Ammon's horn (tissue), 1 donor: ENCODE results near the gene RITA1.
"Not testable (repeated sequence)": the region's sequence is repeated elsewhere in the genome, so short reads cannot be mapped to it uniquely, and the experiment has no call there.

Experiments used
- DNase-seq: peaks from one replicate; pipeline ENCODE4 v3.0.0-alpha.2; 2016; ENCODE audit warnings: low spot score

The RITA1 gene

DNA sequence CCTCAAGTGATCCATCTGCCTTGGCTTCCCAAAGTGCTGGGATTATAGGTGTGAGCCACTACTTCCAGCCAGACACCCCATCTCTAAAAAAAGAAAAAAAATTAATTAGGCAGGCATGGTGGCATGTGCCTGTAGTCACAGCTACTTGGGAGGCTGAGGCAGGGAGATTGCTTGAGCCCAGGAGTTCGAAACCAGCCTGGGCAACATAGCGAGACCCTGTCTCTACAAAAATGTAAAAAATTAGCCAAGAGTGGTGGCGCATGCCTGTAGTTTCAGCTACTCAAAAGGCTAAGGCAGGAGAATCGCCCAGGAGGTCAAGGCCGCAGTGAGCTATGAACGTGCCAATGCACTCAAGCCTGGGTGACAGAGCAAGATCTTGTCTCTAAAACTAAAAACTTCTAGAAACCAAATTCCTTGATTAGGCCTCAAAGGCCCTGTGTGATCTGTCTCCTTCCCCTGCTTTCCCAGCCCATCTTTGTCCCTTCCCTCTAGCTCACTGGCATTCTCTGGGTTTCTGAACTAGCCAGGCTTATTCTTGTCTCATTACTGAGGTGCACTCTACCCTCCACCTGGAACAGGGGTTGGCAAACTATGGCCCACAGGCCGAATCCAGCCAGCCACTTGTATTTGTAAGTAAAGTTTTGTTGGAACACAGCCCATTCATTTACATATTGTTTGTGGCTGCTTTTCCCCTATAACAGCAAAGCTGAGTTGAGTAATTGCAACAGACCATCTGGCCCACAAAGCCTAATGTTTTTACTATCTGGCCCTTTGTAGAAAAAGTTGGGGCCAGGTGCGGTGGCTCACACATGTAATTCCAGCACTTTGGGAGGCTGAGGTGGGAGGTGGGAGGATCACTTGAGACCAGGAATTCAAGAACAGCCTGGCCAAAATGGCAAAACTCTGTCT, 18.6 kb downstream of the RITA1 start:
- DNase-seq: no peak

DNA sequence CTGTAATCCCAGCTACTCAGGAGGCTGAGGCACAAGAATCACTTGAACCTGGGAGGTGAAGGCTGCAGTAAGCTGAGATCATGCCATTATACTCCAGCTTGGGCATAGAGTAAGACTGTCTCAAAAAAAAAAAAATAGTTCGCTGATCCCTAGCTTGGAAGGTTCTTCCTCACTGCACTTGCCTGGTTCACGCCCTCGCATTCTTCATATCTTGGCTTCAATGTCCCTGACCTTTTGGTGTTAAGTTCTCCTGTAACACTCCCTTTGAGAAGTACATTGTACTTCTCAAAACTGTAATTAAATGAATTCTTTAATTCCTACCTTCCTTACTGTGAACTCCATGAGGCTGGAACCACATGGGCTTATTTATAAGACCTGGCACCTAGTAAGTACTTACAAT, 19.3 kb downstream of the RITA1 start:
- DNase-seq: no peak

DNA sequence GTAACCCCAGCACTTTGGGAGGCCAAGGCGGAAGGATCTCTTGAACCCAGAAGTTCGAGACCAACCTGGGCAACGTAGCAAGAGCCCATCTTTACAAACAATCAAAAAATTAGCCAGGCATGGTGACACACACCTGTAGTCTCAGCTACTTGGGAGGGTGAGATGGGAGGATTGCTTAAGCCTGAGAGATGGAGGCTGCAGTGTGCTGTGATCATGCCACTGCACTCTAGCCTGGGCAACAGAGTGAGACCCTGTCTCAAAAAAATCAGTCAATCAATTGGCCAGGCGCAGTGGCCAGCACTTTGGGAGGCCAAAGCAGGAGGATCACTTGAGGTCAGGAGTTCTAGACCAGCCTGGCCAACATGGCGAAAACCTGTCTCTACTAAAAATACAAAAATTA, 21.3 kb downstream of the RITA1 start:
- DNase-seq: not testable (repeated sequence)

DNA sequence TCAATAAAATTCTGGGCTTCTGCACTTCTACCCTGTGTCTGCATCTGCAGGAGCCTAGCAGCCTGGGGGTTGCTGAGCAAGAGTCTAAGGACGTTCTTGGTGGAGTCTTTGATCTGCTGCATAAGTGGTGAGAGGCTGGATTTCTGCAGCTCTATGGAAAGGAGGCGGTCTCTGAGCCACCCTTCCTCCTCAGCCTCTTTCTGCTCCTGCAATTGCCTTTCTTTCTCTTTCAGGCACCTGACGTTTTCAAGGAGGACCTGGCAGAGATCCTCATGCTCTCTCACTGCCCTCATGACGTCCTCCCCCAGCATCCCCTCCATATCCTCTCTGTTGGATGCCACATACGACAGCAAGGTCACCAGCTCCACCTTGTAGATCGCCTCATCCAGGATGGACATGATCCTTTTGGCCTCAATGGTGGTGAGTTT, 22.1 kb downstream of the RITA1 start:
- no peak for DNase-seq

DNA sequence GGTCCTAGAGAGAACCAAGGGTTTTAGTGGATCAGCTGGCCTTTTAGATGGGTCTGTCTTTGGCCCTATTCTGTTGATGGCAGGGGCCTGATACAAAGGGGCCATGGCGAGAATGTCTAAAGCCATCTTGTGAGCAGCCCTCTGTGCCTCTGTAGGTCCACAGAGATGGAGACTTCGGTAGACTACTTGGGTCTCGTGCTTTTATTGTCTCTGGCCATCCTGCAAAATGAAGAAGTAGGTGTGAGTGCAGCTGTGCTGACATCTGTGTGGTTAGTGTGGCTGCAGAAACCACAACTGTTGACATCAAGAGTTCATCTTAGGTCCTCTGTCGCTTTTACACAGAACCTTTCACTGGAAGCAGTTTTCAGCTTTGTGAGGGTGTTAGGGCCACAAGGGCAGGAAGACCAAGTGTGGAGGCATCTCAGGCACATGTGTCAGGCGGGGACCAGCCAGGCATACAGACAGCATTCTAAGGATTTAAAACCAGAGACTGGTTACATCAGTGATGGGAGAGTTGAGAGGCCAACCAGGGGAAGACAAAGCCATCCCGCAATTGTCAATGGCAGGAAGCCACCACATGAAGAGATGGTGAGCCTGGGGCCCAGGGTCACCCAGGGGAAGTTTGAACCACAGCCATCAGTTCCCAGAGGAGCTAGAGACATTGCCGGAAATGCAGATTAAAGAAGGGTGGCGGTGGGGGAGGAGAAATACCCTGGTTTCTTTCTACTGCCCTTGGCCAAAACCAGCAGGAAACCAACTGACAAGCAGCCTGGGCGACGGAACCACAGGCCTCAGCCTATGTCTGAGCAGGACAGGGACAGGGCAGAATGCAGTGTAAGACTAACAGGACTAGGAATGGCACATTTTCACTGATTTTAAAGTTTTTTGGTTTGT, 22.8 kb downstream of the RITA1 start:
- DNase-seq: peak; percentile 66

DNA sequence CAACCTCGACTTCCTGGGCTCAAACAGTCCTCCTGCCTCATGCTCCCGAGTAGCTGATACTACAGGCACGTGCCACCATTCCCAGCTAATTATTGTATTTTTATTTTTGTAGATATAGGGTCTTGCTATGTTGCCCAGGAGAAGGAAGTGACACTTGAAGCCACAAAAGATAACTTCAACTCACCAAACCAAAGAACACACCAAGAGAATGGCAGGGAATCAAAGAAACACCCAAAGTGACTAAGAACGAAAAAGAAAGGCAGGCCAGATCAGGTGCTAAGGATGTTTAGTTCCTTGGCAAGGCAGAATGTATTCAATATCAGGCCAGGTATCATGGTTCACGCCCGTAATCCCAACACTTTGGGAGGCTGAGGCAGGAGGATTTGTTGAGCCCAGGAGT, 25.6 kb downstream of the RITA1 start:
- no peak for DNase-seq

DNA sequence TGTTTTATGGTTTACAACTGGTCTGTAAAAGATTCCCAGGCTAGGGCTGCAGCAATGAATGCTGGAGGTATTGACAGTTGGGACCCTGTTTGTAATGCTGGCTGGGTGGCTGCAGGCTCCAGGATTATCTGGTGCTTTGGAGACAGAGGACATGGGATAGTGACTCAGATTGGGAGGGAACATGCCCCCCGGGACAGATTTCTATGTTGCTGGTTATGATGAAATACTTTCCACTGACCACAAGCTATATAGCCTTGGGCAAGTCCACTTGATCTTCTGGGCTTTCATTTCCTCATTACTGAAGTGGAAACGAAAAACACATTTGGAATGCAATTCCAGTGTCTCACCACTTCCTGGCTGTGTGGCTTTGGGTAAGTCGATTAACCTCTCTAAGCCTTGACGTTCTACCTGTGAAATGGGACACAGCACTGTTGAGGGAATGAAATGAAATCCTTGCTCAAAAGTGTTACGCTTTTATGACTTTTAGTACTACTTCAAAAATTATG, 29.4 kb downstream of the RITA1 start:
- DNase-seq: no peak

DNA sequence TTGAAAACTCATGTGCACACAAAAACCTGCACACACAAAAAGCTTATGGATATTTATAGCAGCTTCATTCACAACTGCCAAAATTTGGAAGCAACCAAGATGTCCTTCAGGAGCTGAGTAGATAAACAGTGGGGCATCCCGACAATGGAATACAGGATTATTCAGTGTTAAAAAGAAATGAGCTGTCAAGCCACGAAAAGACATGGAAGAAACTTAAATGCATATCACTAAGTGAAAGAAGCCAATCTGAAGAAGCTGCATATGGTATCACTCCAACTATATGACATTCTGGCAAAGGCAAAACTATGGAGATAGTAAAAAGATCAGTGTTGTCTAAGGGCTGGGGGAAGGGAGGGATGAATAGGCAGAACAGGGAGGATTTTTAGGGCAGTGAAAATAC, 30.5 kb downstream of the RITA1 start:
- DNase-seq: no peak

DNA sequence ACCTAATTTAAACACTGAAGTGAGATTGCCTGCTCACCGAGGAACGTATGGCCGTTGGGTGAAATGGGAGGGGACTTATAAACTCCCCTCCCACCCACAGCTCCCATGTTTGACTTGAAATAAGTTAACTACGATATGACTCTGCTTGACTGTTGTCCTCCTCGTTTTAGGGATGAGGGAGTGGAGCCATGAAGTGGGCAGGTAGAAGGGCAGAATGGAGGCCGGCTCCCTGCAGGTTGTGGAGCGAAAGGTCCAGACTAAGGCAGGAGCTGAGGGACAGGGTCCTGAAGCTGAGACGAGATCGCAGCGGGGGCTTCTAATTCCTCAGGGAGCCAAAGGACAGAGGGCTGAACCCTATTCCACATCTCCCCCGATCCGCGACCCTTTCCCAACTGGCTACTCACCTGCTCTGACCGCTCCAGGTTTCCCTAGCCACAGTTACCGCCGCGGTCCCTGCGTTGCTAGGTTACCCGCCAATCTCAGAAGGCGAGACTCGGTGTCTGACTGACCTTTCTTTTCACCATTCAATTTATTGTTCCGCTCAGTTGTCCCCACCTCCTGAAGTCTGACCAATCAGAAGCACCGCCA, 35.2 kb downstream of the RITA1 start:
- DNase-seq: no peak

DNA sequence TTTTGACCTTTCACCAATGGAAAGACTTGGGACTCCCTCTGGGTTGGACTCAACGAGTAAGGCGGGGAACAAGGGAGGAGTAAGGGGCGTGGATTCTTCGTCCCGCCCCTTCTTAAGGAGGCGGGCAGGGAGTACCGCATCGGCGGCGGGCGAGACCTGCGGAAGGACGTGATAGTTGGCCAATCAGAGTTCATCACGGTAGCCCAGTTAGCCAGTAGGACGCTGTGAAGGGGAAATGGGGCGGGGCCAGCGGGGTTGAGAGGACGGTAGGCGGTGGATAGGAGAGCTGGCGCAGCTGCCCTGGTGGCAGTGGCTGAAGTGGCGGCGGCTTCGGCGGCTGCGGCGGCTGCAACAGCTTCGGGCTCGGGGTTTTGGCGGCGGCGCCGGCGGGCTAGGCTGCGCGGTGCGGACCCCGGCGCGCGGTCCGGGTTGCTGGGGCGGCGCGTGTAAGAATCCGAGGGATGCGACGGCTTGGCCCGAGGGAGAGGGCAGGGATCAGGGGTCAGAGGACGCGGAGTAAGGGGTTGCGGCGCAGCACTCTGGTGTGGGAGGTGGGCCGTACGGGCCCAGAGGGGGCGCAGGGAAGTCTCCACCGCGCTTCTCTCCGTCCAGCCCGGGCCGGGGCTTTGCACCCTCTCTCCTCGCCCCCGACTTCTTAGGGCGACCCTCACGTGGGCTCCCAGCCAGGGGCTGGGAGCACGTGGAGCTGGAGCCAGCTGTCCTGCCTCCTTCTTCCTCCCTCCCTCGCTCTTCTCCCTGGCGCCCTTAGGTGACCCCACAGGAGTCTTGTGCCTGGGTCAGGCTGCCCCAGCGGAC, 35.9 kb downstream of the RITA1 start, which contains the start of gene TPCN1:
Gene TPCN1, plus strand, starts transcription at position 284 of the 816 bp plus-strand sequence. CDS start 5,389 bp downstream, outside the sequence.
- DNase-seq: peak; percentile 100

DNA sequence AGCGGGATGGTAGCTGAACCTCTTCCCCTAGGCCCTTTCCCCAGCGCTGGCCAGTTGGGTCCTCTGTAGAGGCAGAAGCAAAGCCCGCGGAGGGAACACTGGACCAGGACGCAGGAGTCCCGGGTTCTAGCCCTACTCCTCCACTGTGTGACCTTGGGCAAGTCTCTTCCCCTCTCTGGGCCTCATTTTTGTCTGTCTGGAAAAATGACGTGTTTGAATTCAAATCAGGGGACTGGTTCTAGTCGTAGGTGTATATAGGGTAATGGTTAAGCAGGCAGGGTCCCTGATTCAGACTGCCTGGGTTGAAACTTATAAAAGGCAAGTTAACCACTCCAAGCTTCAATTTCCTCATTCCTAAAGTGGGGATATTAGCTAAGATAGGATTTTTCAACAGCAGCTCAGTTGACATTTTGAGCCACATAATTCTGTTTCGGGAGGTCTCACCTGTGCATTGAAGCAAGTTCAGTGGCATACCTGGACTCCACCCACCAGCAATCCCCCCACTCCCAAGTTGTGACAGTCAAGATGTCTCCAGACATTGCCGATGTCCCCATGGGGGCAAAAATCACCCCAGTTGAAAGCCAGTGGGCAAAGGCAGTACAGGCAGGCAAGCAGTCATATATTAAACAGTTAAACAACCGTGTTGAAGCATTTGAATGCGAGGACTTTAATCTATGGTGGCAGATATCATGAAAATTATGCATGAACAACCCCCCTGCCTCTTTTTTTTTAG, 36.6 kb downstream of the RITA1 start:
- DNase-seq: no peak

DNA sequence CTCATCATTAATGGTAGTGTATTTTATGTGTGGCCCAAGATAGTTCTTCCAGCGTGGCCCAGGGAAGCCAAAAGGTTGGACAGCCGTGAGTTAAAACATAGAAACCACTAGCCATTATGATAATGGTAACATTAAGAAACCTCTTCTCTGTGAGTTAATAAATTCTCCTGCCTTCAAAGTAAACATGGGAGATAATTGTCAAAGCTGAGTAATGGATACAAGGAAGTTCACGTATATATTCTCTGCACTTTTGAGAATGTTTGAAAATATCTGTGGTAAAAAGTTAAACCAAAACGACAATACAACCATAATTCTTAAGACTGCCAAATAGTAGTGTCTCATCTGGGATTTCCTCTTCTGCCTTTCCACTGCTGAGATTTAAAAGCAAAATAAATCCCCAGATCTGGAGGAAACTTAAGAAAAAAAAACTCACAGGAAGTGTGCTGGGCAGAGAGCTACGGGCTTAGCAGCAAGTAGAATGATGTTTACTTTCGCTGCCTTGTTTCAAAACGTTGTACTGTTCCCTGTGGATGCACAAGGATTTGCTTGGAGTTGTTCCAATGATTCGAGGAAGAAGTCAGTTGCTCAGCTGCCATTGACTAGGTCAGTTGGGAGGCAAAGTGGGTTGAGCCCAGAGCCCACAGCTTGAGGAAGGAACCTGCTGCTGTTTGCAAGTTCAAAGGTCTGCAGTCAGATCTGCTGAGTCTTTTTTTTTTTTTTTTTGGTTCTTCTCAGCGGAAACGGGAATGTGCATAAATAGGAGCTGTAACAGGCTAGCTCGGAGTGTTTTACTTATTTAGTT, 37.4 kb downstream of the RITA1 start:
- peak; percentile 85 for DNase-seq

DNA sequence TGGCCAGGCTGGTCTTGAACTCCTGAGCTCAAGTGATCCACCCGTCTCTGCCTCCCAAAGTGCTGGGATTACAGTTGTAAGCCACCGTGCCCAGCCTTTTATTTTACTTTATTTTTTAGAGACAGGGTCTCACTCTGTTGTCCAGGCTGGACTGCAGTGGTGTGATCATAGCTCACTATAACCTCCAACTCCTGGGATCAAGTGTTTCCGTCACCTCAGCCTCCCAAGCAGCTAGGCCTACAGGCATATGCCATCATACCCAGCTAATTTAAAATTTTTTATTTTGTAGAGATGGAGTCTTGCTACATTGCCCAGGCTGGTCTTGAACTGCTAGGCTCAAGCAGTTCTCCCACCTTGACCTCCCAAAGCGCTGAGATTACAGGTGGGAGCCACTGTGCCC, 39.4 kb downstream of the RITA1 start:
- no peak for DNase-seq

DNA sequence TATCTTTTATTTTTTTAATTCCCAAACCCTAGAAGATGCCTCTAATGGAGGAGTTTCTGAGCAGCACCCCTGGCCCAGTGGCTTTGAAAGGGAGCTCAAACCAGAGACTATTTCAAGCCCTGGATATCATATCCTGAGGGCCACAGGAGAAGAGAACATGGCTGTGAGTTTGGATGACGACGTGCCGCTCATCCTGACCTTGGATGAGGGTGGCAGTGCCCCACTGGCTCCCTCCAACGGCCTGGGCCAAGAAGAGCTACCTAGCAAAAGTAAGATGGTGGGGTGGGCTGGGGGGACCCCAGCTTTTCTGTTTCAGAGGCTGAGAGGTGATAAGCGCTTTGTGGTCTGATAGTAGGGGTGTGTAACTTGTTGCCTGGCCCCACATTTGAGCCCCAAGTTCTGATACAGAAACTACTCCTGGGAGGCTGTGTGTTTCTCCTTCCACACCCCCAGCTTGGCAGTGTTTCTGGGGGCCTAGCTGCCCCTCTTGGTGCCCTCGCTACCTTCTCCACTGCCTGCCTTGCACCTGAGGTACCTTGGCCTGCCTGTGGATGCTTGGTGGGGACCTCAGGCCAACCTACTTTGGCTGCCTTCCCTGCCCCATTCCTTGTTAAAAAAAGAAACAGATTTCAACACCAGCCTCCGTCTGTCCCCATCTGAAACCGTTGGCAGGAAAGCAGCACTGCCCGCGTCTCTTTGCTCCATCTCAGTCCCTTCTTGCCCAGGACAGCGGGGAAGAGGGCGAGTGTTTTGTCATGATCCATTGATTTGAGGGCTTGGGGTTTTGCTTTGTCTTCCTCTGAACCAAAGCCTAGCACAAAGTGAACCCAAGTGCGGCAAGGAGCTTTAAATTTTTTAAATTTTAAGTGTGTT, 41.4 kb downstream of the RITA1 start:
- peak; percentile 61 for DNase-seq

DNA sequence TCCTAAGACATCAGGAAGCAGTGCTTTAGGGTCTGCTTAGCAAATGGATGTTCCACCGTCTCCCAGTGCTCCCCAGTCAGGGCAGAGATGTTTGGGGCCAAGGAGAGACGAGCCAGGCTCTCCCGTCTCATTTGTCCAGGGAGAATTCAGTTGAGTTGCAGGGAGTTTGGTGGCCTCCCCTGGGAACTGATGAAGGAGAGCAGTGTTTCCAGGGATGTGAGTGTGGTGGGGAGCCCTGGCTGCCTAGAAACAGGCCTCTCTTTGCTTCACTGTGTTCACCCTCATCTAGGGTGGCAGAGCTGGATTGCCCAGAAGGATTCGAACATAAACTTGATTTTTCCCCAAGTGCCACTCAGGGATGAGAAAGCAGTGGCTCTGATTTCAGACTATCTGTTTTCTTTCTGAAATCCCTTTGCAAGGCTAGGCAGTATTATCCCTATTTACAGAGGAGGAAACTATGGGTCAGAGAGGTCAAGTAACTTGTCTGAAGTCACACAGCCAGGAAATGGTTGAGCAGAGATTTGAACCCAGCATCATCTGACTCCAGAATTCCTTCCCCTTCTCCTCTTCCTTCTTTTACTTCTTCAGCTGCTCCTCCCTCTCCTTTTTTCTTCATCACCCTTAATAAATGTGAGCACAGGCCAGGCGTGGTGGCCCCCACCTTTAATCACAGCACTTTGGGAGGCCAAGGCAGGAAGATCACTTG, 42.3 kb downstream of the RITA1 start:
- DNase-seq: no peak

DNA sequence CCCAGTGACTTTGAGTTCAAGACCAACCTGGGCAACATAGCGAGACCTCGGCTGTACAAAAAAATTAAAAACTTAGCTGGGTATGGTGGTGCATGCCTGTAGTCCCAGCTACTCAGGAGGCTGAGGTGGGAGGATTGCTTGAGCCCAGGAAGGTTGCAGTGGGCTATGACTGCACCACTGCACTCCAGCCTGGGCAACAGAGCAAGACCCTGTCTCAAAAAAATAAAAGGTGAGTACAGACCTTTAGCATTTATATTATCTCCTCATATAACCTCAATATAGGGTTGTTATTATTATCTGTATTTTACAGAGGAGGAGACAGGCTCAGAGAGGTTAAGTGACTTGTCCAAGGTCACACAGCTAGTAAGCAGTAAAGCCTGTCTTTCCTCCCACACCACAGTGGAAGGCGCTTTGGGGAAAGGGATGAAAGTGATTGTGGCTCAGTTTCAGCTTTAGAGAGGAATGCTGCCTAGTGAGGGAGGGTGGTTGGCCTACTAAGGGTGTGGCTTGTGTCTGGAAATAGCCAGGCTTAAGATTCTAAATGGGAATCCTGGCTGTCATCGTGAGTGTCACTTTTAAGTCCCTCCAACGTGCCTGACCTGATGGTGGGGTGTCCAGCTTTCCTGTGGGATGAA, 43.0 kb downstream of the RITA1 start:
- DNase-seq: no peak
